Measurements from ENCODE around the gene ASCC3. TPM values are rescaled to one million over a fixed set of nuclear protein-coding genes. Genes with fewer than 3 reads are reported as not detected.

ASCC3 gene
- total RNA-seq, 2 experiments from 2014 or later, result 28.5 to 47.5 TPM

DNA sequence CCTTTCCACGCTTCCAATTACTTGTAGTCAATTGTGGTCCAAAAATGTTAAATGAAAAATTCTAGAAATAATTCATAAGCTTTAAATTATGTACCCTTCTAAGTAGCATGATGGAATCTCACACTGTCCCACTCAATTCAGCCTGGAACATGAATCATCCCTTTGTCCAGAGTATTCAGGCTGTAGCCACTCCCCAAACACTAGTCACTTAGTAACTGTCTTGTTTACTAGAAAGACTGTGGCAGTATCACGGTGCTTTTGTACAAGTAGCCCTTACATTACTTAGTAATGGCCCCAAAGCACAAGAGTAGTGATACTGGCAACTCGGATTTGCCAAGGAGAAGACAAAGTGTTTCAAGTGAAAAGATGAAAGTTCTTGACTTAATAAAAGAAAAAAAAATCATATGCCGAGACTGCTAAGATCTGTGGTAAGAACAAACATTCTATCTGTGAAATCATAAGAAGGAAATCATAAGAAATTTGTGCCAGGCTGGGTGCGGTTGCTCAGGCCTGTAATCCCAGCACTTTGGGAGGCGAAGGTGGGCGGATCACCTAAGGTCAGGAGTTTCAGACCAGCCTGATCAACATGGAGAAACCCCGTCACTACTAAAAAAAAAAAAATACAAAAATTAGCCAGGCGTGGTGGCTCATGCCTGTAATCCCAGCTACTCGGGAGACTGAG is 247.9 kb downstream of the ASCC3 start:
- CTCF ChIA-PET (ENCODE audit: unreplicated experiment), result no interaction called here
- H3K4me3 ChIP-seq (ENCODE audit: low read depth, low read length, poor library complexity, severe bottlenecking), result no peak overlapping the region
- DNase-seq (ENCODE audit: low spot score), result no peak
- TF ChIP-seq, protein P1, sequence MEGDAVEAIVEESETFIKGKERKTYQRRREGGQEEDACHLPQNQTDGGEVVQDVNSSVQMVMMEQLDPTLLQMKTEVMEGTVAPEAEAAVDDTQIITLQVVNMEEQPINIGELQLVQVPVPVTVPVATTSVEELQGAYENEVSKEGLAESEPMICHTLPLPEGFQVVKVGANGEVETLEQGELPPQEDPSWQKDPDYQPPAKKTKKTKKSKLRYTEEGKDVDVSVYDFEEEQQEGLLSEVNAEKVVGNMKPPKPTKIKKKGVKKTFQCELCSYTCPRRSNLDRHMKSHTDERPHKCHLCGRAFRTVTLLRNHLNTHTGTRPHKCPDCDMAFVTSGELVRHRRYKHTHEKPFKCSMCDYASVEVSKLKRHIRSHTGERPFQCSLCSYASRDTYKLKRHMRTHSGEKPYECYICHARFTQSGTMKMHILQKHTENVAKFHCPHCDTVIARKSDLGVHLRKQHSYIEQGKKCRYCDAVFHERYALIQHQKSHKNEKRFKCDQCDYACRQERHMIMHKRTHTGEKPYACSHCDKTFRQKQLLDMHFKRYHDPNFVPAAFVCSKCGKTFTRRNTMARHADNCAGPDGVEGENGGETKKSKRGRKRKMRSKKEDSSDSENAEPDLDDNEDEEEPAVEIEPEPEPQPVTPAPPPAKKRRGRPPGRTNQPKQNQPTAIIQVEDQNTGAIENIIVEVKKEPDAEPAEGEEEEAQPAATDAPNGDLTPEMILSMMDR (conservative IDR thresholded peaks at IDR 0.05; ENCODE audit: low read length), result no peak
- no peaks in the 10 kb centered on the region for H3K9me2 ChIP-seq (ENCODE audit: insufficient read depth, low read length)
- no peaks in the 10 kb centered on the region for H3K4me1 ChIP-seq (ENCODE audit: insufficient read depth, low read length, poor library complexity, severe bottlenecking)
- H4K20me1 ChIP-seq (ENCODE audit: insufficient read depth, low read length), result no peaks in the 10 kb centered on the region
- no peak overlapping the region for H3K4me2 ChIP-seq (ENCODE audit: low read length)
- no peak overlapping the region for H3K27ac ChIP-seq (ENCODE audit: low read depth, low read length, poor library complexity, severe bottlenecking)
- H3K36me3 ChIP-seq (ENCODE audit: insufficient read depth, low read length), result peaks cover 11% of the 10 kb centered on the region; the same call in 1 of the 2 replicates
- POLR2A ChIA-PET, result interaction anchor here (0.9 kb wide), 2 partner anchors 13 to 14 kb away, joined by 3 read pairs; no protein-coding TSS in a partner anchor
- H3K79me2 ChIP-seq (ENCODE audit: insufficient read depth, low read depth, low read length), result no peaks in the 10 kb centered on the region
- H3K9me3 ChIP-seq (ENCODE audit: low read length), result no peaks in the 10 kb centered on the region
- intact Hi-C loops (cut with micrococcal nuclease; ENCODE audit: unreplicated experiment), result no loop called here
- no peak overlapping the region for H2AFZ ChIP-seq (ENCODE audit: low read length)
- no TSS peak for BruUV-seq (replicated peaks)

DNA sequence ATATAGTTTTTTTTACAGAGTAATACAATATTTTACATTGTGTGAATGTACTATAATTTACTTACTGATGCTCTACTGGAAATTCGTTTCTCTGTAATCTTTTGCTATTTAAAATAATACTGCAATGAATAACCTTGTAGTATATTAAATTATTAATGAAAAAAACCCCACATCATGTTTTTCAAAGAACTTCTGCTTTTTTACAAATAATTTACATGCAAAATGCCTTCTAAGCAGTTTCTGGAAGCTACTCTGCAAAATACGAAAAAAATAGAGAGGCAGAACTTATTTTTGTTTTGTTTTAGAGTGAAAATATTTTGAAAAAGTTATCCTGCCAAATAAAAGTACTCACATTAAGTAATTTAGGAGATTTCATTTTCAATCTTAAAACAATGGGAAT is 250.6 kb downstream of the ASCC3 start:
- Histone ChIP-seq H3K9me3 (ENCODE audit: low read length) (no peaks in the 10 kb centered on the region), H3K4me3 (ENCODE audit: low read depth, low read length, poor library complexity, severe bottlenecking) (no peak overlapping the region), H3K9me2 (ENCODE audit: insufficient read depth, low read length) (no peaks in the 10 kb centered on the region), H2AFZ (ENCODE audit: low read length) (no peak overlapping the region), H3K79me2 (ENCODE audit: insufficient read depth, low read depth, low read length) (no peaks in the 10 kb centered on the region), H3K27ac (ENCODE audit: low read depth, low read length, poor library complexity, severe bottlenecking) (no peak overlapping the region), H4K20me1 (ENCODE audit: insufficient read depth, low read length) (no peaks in the 10 kb centered on the region), H3K36me3 (ENCODE audit: insufficient read depth, low read length) (peaks cover 8% of the 10 kb centered on the region), H3K4me1 (ENCODE audit: insufficient read depth, low read length, poor library complexity, severe bottlenecking) (no peaks in the 10 kb centered on the region), H3K4me2 (ENCODE audit: low read length) (no peak overlapping the region)
- DNase-seq (ENCODE audit: low spot score), result no peak
- ChIA-PET POLR2A (interaction anchor here (0.6 kb wide), 1 partner anchor 708 kb away, joined by 3 read pairs; no protein-coding TSS in a partner anchor), CTCF (ENCODE audit: unreplicated experiment) (no interaction called here)
- intact Hi-C loops (cut with micrococcal nuclease; ENCODE audit: unreplicated experiment), result no loop called here
- BruUV-seq (replicated peaks), result no TSS peak
- TF ChIP-seq, protein P1 (conservative IDR thresholded peaks at IDR 0.05; ENCODE audit: low read length), result no peak
- no peak for TF ChIP-seq EZH2phosphoT487 (IDR thresholded peaks at IDR 0.05; ENCODE audit: borderline replicate concordance, low read depth, low read length)

All from OCI-LY7 (cell line).